Urothelium cell line (cell line): ENCODE measurements around the gene GJB5.

Experiments used
- DNase-seq: peaks from one replicate; pipeline ENCODE4 v3.0.0; 2011; ENCODE audit warnings: low spot score, mixed read lengths
- FAIRE-seq: peaks from 2 replicates; lab custom pipeline; 2011; peaks lifted over from hg19 to GRCh38; lab: Jason Lieb, UNC

The GJB5 gene

DNA sequence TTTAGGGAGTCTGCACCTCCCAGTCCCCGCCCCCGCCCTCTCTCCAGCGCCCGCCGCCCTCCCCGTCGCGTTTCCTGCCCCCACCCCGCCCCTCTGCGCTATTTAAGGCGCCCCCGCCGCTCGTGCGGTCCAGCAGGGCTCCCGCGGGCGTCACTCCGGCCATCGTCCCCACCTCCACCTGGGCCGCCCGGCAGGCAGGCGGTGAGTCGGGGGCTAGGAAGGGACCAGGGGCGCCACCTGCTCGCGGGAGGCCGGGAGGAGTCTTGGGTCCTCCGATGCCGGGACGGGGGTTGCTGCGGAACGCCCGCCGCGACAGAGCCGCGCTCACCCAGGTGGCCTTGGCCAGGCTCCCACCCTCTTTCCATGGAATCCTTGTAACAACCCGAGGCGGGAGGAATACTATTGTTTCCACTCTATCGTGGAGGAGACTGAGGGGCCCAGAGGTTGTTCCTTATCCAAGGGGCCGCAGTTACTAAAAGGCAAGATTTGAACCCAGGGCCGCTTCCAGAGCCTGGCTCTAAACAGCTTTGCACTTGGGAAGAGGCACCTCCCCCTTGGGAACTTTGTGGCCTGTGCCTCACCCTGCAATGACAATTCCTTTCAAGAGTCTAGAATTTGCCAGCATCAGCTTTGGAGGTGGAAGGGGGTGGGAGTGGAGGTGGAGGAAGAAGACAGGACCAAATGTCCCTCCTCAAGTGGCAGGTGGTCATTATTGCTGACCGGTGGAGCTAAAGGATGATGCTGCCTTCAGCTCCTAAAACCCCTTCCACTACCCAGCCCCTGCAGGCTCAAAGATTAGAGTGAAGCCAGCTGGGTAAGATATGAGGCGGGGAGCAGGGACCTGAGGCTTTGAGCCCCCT lies 38.3 kb downstream of the GJB5 start, which contains the start of gene GJA4:
GJA4 (plus strand) TSS at position 132 of the 860 bp plus-strand sequence. CDS start 1,215 bp downstream, outside the sequence.
- FAIRE-seq: no peak
- DNase-seq: no peak

DNA sequence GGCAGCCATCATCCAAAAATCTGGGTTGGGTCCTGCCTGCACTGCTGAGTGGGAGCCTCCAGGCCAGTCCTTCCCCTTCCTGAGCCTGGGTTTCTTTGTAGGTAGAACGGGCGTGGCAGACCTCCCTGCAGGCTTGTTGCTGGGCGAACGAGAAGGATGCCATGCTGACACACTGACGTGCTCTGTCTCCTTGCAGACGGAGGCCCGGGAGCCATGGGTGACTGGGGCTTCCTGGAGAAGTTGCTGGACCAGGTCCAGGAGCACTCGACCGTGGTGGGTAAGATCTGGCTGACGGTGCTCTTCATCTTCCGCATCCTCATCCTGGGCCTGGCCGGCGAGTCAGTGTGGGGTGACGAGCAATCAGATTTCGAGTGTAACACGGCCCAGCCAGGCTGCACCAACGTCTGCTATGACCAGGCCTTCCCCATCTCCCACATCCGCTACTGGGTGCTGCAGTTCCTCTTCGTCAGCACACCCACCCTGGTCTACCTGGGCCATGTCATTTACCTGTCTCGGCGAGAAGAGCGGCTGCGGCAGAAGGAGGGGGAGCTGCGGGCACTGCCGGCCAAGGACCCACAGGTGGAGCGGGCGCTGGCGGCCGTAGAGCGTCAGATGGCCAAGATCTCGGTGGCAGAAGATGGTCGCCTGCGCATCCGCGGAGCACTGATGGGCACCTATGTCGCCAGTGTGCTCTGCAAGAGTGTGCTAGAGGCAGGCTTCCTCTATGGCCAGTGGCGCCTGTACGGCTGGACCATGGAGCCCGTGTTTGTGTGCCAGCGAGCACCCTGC lies 39.3 kb downstream of the GJB5 start:
- DNase-seq (no peak), FAIRE-seq (no peak)

DNA sequence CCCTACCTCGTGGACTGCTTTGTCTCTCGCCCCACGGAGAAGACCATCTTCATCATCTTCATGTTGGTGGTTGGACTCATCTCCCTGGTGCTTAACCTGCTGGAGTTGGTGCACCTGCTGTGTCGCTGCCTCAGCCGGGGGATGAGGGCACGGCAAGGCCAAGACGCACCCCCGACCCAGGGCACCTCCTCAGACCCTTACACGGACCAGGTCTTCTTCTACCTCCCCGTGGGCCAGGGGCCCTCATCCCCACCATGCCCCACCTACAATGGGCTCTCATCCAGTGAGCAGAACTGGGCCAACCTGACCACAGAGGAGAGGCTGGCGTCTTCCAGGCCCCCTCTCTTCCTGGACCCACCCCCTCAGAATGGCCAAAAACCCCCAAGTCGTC lies 39.9 kb downstream of the GJB5 start:
- FAIRE-seq (no peak), DNase-seq (no peak)

DNA sequence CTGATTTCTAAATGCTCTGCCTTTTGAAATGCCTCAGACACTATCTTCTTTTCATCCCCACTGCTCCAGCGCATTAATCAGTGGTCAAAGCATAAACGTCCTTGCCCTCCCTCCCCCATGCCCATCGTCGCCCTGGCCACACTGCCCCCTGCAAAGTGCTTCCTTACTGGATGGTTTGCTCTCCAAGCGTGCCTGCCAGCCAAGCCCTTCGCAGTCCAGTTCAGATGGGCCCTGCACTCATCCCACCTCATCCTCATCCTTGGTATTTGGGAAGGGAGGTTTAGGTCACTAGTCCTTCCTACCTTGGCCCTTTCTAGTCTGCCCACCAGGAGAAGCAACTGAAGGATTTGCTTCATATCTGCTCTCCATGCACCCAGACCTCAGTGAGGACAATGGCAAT lies 41.1 kb downstream of the GJB5 start:
- FAIRE-seq (no peak), DNase-seq (no peak)

DNA sequence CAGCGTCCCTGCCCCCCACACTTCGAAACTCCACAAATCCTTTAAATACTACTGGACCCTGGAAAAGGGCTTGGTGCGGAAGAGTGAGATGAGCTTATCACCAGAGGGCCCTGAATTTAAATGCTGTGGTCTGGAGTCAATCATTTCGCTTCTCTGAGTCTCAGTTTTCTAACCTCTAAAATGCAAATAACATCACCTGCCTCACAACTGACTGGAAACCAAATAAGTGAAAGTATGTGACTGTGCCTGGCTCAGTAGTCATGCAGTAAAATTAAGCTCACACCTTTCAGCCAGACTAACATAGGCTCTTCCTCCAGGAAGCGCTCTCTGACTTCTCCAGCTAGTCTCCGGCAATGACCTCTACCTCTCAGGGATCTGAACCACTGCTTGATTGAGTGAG lies 42.1 kb downstream of the GJB5 start:
- FAIRE-seq (no peak), DNase-seq (no peak)

DNA sequence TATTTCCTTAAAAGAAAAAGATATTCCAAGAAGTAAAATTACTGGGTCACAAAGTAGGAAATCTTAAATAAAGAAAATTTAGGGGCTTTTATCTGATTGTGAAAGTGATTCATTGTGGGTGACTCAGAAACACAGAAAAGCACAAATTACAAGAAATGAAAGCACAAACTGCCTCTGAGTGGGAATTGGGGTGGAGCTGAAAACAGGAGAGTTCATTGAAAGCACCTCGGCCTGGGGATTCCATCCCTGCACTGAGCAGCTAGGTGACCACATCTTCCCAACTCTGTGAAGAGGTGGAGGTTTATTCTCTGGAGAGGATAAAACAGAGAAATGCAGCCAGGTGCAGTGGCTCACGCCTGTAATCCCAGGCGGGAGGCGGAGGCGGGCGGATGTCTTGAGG lies 45.4 kb downstream of the GJB5 start:
- no peak for DNase-seq
- FAIRE-seq: no peak

DNA sequence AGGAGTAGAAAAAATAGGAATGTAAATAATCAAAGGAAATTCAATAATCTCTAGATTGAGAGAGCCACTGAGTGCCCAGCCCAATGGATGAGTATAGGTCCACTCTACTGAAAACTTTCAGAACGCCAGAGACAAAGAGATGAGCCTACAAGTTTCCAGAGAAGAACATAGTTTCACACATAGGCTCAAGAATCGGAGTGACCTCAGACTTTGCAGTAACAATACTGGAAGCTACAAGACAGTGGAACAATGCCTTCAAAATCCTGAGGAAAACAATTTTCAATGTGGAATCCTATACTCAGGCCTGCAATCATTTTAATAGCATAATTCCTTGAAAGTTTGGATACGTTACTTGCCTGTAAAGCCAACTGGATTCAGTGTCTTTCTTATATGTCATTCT lies 48.9 kb downstream of the GJB5 start:
- no peak for DNase-seq
- no peak for FAIRE-seq

DNA sequence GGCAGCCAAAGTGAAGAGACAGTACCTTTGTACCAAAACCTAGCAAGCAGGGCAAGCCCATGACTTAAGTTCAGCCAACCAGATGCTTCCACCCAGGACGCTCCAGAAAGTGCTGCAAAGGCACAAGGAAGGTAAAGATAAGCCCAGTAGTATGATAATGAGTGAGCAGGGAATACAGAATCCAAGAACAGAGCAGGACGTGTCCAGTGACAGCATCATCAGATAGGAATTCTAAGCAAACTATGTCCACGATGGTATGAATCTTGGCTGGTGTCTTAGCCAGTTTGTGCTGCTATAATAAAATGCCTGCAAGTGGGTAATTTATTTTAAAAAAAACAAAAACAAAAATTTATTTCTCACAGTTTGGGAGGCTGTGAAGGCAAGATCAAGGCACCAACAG lies 51.5 kb downstream of the GJB5 start:
- no peak for DNase-seq
- peak; percentile 9 for FAIRE-seq
